Neural progenitor cell (in vitro differentiated cells): ENCODE measurements around the gene PDE9A. TPM values are rescaled to one million over a fixed set of nuclear protein-coding genes. Genes with fewer than 3 reads are reported as not detected.

Experiments
- DNase-seq: peaks from one replicate; pipeline ENCODE4 v3.0.0-alpha.2; 2016; ENCODE audit warnings: low spot score
- H2AFZ ChIP-seq: fragments of 200-600 bp; sonication (generic); replicated peaks from 2 replicates; pipeline ENCODE4 v1.6.1; 2016; ENCODE audit warnings: antibody characterized with exemption
- H3F3A ChIP-seq: fragments of 200-600 bp; sonication (generic); 2 replicates; pipeline ENCODE4 v1.6.1; 2016; ENCODE audit warnings: antibody characterized with exemption, low read depth
- H3K27ac ChIP-seq: fragments of 200-600 bp; sonication (generic); 2 replicates; pipeline ENCODE4 v1.5.1; 2016; ENCODE audit warnings: mild to moderate bottlenecking
- H3K27me3 ChIP-seq: fragments of 200-600 bp; sonication (generic); 2 replicates; pipeline ENCODE4 v1.6.1; 2016; ENCODE audit warnings: mild to moderate bottlenecking, moderate library complexity
- H3K36me3 ChIP-seq: fragments of 200-600 bp; sonication (generic); 2 replicates; pipeline ENCODE4 v1.5.1; 2016
- H3K4me1 ChIP-seq: fragments of 200-600 bp; sonication (generic); 2 replicates; pipeline ENCODE4 v1.6.1; 2016; ENCODE audit warnings: mixed run types
- H3K4me2 ChIP-seq: fragments of 200-600 bp; sonication (generic); 2 replicates; pipeline ENCODE4 v1.6.1; 2016
- H3K4me3 ChIP-seq: fragments of 200-600 bp; sonication (generic); 2 replicates; pipeline ENCODE4 v1.5.1; 2016
- H3K79me2 ChIP-seq: fragments of 200-600 bp; sonication (generic); 2 replicates; pipeline ENCODE4 v1.6.1; 2016; ENCODE audit warnings: low read depth
- H3K9ac ChIP-seq: fragments of 200-600 bp; sonication (generic); 2 replicates; pipeline ENCODE4 v1.6.1; 2016
- H3K9me3 ChIP-seq: fragments of 200-600 bp; sonication (generic); 2 replicates; pipeline ENCODE4 v1.5.1; 2016; ENCODE audit warnings: low read depth
- H4K20me1 ChIP-seq: fragments of 200-600 bp; sonication (generic); 2 replicates; pipeline ENCODE4 v1.6.1; 2016; ENCODE audit warnings: low read depth
- H3K27ac Mint-ChIP-seq: 3 replicates; pipeline ENCODE4 v1.8.0; 2021; ENCODE audit warnings: mixed read lengths
- H3K27me3 Mint-ChIP-seq: 2 replicates; pipeline ENCODE4 v1.8.0; 2022; ENCODE audit warnings: low read depth, mild to moderate bottlenecking, inconsistent platforms, moderate library complexity, mixed read lengths; ENCODE audit not compliant: insufficient read depth
- H3K36me3 Mint-ChIP-seq: 3 replicates; pipeline ENCODE4 v1.8.0; 2021; ENCODE audit warnings: mixed read lengths
- H3K4me1 Mint-ChIP-seq: 3 replicates; pipeline ENCODE4 v1.8.0; 2021; ENCODE audit warnings: mixed read lengths
- H3K4me3 Mint-ChIP-seq: 3 replicates; pipeline ENCODE4 v1.8.0; 2021; ENCODE audit warnings: mild to moderate bottlenecking, moderate library complexity, mixed read lengths
- H3K9me3 Mint-ChIP-seq: 3 replicates; pipeline ENCODE4 v1.8.0; 2020; ENCODE audit warnings: mixed read lengths
- CTCF ChIP-seq: fragments of 200-600 bp; sonication (generic); IDR thresholded peaks from 2 replicates; pipeline ENCODE4 v1.5.1; 2017; ENCODE audit warnings: antibody characterized with exemption, mild to moderate bottlenecking
- EZH2 ChIP-seq: fragments of 200-600 bp; sonication (generic); IDR thresholded peaks from 2 replicates; pipeline ENCODE4 v1.6.1; 2017; ENCODE audit warnings: antibody characterized with exemption, mild to moderate bottlenecking, moderate library complexity
- EZH2phosphoT487 ChIP-seq: fragments of 200-600 bp; sonication (generic); IDR thresholded peaks from 2 replicates; pipeline ENCODE4 v1.6.1; 2017; ENCODE audit warnings: antibody characterized with exemption
- total RNA-seq: library from RNA; depleted of rRNA; stranded (reverse); fragments of >200 nt; gene quantifications from 2 replicates; pipeline ENCODE4 v1.2.3, GENCODE V29; 2015; ENCODE audit warnings: low replicate concordance

The PDE9A gene
- total RNA-seq, 1 donor from 2014 or later: 41.0 TPM

- H3K9me3 Mint-ChIP-seq: no peaks in the 10 kb centered on the region
- Histone ChIP-seq H3K79me2 (peaks cover 66% of the 10 kb centered on the region), H3K9me3 (no peaks in the 10 kb centered on the region), H3K4me1 (peaks cover 36% of the 10 kb centered on the region), H3K27ac (no peak overlapping the region), H3K9ac (no peak overlapping the region), H3K27me3 (no peaks in the 10 kb centered on the region), H4K20me1 (peaks cover 87% of the 10 kb centered on the region), H3K4me2 (no peak overlapping the region), H3K4me3 (no peak overlapping the region), H3K36me3 (no peaks in the 10 kb centered on the region), H3F3A (peaks cover 24% of the 10 kb centered on the region), H2AFZ (no peak overlapping the region)
- TF ChIP-seq CTCF: no peak
- no peak for TF ChIP-seq EZH2phosphoT487
- TF ChIP-seq EZH2: no peak
- DNase-seq: no peak
- no peak overlapping the region for H3K4me3 Mint-ChIP-seq
- H3K4me1 Mint-ChIP-seq: peaks cover 28% of the 10 kb centered on the region
- peaks cover 24% of the 10 kb centered on the region for H3K27me3 Mint-ChIP-seq
- peaks cover 7% of the 10 kb centered on the region for H3K36me3 Mint-ChIP-seq
- no peak overlapping the region for H3K27ac Mint-ChIP-seq
These were observed 12.1 kb downstream of the PDE9A start for GRCh38 chr21:42665484-42665883.

- Histone ChIP-seq H3K4me3 (no peak overlapping the region), H4K20me1 (peaks cover 89% of the 10 kb centered on the region), H3K4me1 (peaks cover 36% of the 10 kb centered on the region), H3K4me2 (no peak overlapping the region), H3K9me3 (no peaks in the 10 kb centered on the region), H2AFZ (no peak overlapping the region), H3K9ac (no peak overlapping the region), H3F3A (peaks cover 31% of the 10 kb centered on the region), H3K27me3 (no peaks in the 10 kb centered on the region), H3K27ac (no peak overlapping the region), H3K79me2 (peaks cover 62% of the 10 kb centered on the region), H3K36me3 (no peaks in the 10 kb centered on the region)
- Mint-ChIP-seq H3K27ac (no peak overlapping the region), H3K4me1 (peaks cover 28% of the 10 kb centered on the region), H3K27me3 (peaks cover 24% of the 10 kb centered on the region), H3K36me3 (peaks cover 7% of the 10 kb centered on the region), H3K9me3 (no peaks in the 10 kb centered on the region), H3K4me3 (no peak overlapping the region)
- DNase-seq: no peak
- TF ChIP-seq CTCF: no peak
- no peak for TF ChIP-seq EZH2phosphoT487
- TF ChIP-seq EZH2: no peak
These were observed 12.8 kb downstream of the PDE9A start for GRCh38 chr21:42666023-42666747.

GRCh38 chr21:42666925-42667324, 13.5 kb downstream of the PDE9A start:
- Mint-ChIP-seq H3K27me3 (peaks cover 22% of the 10 kb centered on the region), H3K36me3 (peaks cover 7% of the 10 kb centered on the region), H3K4me3 (no peak overlapping the region), H3K9me3 (no peaks in the 10 kb centered on the region), H3K27ac (no peak overlapping the region), H3K4me1 (peaks cover 21% of the 10 kb centered on the region)
- Histone ChIP-seq H3K27me3 (no peaks in the 10 kb centered on the region), H4K20me1 (peaks cover 89% of the 10 kb centered on the region), H3F3A (peaks cover 33% of the 10 kb centered on the region), H3K4me2 (peak overlapping the region; percentile 25), H3K9me3 (no peaks in the 10 kb centered on the region), H3K27ac (no peak overlapping the region), H3K4me1 (peaks cover 43% of the 10 kb centered on the region), H3K9ac (no peak overlapping the region), H2AFZ (no peak overlapping the region), H3K4me3 (no peak overlapping the region), H3K79me2 (peaks cover 57% of the 10 kb centered on the region), H3K36me3 (no peaks in the 10 kb centered on the region)
- DNase-seq: no peak
- TF ChIP-seq EZH2 (no peak), CTCF (no peak), EZH2phosphoT487 (no peak)
